ENCODE data around the gene AP2B1. TPM values are rescaled to one million over a fixed set of nuclear protein-coding genes. Genes with fewer than 3 reads are reported as not detected.
A peak's percentile ranks its signal among the peaks of the same experiment; 100 is the strongest.
"Not testable (repeated sequence)": the region's sequence is repeated elsewhere in the genome, so short reads cannot be mapped to it uniquely, and the experiment has no call there.

Gene AP2B1
- total and polyA plus RNA-seq, 11 donors = 25.0 to 166 (median 122) TPM

- intact Hi-C loops (cut with DNase I) = no loop called here
- Histone ChIP-seq H3K9me3 (no peaks in the 10 kb centered on the region), H3K27ac (no peak overlapping the region), H3K4me3 (no peak overlapping the region), H3K27me3 (peaks cover 0 to 37% (median 20%) of the 10 kb centered on the region in 9 donors), H3K36me3 (no peaks in the 10 kb centered on the region), H3K4me1 (peaks cover 0 to 16% (median 5%) of the 10 kb centered on the region in 12 donors)
- no peak for TF ChIP-seq POLR2A (IDR thresholded peaks at IDR 0.05)
- TF ChIP-seq, protein P1, sequence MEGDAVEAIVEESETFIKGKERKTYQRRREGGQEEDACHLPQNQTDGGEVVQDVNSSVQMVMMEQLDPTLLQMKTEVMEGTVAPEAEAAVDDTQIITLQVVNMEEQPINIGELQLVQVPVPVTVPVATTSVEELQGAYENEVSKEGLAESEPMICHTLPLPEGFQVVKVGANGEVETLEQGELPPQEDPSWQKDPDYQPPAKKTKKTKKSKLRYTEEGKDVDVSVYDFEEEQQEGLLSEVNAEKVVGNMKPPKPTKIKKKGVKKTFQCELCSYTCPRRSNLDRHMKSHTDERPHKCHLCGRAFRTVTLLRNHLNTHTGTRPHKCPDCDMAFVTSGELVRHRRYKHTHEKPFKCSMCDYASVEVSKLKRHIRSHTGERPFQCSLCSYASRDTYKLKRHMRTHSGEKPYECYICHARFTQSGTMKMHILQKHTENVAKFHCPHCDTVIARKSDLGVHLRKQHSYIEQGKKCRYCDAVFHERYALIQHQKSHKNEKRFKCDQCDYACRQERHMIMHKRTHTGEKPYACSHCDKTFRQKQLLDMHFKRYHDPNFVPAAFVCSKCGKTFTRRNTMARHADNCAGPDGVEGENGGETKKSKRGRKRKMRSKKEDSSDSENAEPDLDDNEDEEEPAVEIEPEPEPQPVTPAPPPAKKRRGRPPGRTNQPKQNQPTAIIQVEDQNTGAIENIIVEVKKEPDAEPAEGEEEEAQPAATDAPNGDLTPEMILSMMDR (IDR thresholded peaks at IDR 0.05) = no peak
- ATAC-seq = no peak
- WGBS, 4 donors = 79 to 82% (median 81%) methylated on average over 9 to 10 of the region's 10 CpGs
- DNase-seq = no peak
Observed at GRCh38 chr17:35750526-35751395, 163.6 kb downstream of the AP2B1 start.

- Histone ChIP-seq H3K4me1 (peaks cover 0 to 16% (median 5%) of the 10 kb centered on the region in 12 donors), H3K27me3 (peaks cover 0 to 37% (median 20%) of the 10 kb centered on the region in 9 donors)
- H3K36me3 ChIP-seq; H3K27ac ChIP-seq; H3K9me3 ChIP-seq; intact Hi-C loops (cut with DNase I); DNase-seq; ATAC-seq; H3K4me3 ChIP-seq: not testable (repeated sequence)
- 72 to 84% (median 75%) methylated on average over 4 of the region's 4 CpGs for WGBS, 4 donors
Observed at GRCh38 chr17:35751541-35751940, 164.4 kb downstream of the AP2B1 start.

DNA sequence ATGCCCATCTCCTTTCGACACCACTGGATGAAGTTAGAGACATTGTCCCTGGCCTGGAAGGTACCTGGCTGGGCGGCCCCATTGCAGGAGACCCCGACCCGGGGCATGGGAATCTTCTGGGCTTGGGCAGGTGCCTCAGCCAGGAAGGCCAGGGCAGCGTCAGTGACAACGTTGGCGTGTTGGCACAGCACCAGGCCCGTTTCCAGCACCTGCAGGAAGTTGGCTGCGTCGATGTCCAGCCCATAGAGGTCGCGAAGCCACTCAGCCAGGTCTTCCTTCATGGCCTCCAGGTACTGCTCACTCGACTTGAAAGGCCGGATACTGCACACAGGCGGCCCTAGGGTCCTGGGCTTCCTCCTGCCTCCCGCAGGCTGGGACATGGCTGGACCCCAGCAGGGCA, 165.3 kb downstream of the AP2B1 start:
- peak in 1 of 4 donors; percentile 9 for ATAC-seq
- DNase-seq = no peak
- H3K27ac ChIP-seq = no peak overlapping the region
- intact Hi-C loops (cut with DNase I) = no loop called here
- H3K36me3 ChIP-seq = no peaks in the 10 kb centered on the region
- H3K4me3 ChIP-seq = no peak overlapping the region
- 41 to 52% (median 50%) methylated on average over 5 to 16 of the region's 16 CpGs for WGBS, 4 donors
- TF ChIP-seq, protein P1 (IDR thresholded peaks at IDR 0.05) = no peak
- TF ChIP-seq POLR2A (IDR thresholded peaks at IDR 0.05) = no peak
- peaks cover 0 to 16% (median 5%) of the 10 kb centered on the region in 12 donors for H3K4me1 ChIP-seq
- H3K9me3 ChIP-seq = no peaks in the 10 kb centered on the region
- peaks cover 0 to 34% (median 20%) of the 10 kb centered on the region in 9 donors for H3K27me3 ChIP-seq

- no peak within 1 kb of the TSS for H3K27ac ChIP-seq
Observed at GRCh38 chr17:35752945-35753764, 166.0 kb downstream of the AP2B1 start, which contains the start of gene GAS2L2. Gene GAS2L2 (minus strand): TSS chr17:35753239. CDS start chr17:35752850, 389 bp downstream.

More at GRCh38 chr17:35752945-35753764, 166.0 kb downstream of the AP2B1 start, which contains the start of gene GAS2L2:
- peaks cover 0 to 16% (median 5%) of the 10 kb centered on the region in 12 donors for H3K4me1 ChIP-seq
- H3K27me3 ChIP-seq = peaks cover 0 to 28% (median 15%) of the 10 kb centered on the region in 9 donors
- H3K36me3 ChIP-seq = no peaks in the 10 kb centered on the region
- peak in 1 of 5 donors; percentile 35 for DNase-seq
- WGBS, 4 donors = 35 to 50% (median 46%) methylated on average over 9 of the region's 9 CpGs
- ATAC-seq = peak; percentile 33 to 47 (median 40)
- intact Hi-C loops (cut with DNase I) = no loop called here
- TF ChIP-seq POLR2A (IDR thresholded peaks at IDR 0.05) = no peak
- TF ChIP-seq, protein P1 (IDR thresholded peaks at IDR 0.05) = no peak
- H3K4me3 ChIP-seq = no peak within 1 kb of the TSS
- no peaks in the 10 kb centered on the region for H3K9me3 ChIP-seq

All from heart left ventricle (tissue), 16 donors.